CD14-positive monocyte (primary cell): ENCODE measurements around the gene ZBTB44. TPM values are rescaled to one million over a fixed set of nuclear protein-coding genes. Genes with fewer than 3 reads are reported as not detected.
A peak's percentile ranks its signal among the peaks of the same experiment; 100 is the strongest.

ENCODE experiments used
- DNase-seq, 3 donors: peaks; one replicate each; pipeline ENCODE4 v3.0.0-alpha.2; 2011 to 2022
- H2AFZ ChIP-seq: 2 replicates; pipeline ENCODE4 v1.6.0; 2012; ENCODE audit warnings: mild to moderate bottlenecking, low read depth, low read length, inconsistent platforms; ENCODE audit not compliant: insufficient read depth, poor library complexity, severe bottlenecking
- H3K27ac ChIP-seq, 2 donors: 1 replicate in 1 of 2; 2 replicates in 1 of 2; pipeline ENCODE4 v1.5.1; 2012 to 2013; ENCODE audit warnings: low read length in 2 of 2, control low read depth in 1 of 2, inconsistent platforms in 1 of 2, low read depth in 1 of 2, mild to moderate bottlenecking in 1 of 2
- H3K27me3 ChIP-seq, 2 donors: one replicate each; pipeline versions ENCODE4 v1.6.0 to v1.6.1; 2011 to 2013; ENCODE audit warnings: low read length in 2 of 2; ENCODE audit not compliant: control insufficient read depth in 2 of 2, insufficient read depth in 2 of 2
- H3K36me3 ChIP-seq, 2 donors: replicated peaks in 1 of 2; 1 replicate in 1 of 2; 2 replicates in 1 of 2; pipeline versions ENCODE4 v1.5.1 to v1.6.1; 2012 to 2013; ENCODE audit warnings: low read length in 2 of 2, control low read depth in 1 of 2, inconsistent platforms in 1 of 2, mild to moderate bottlenecking in 1 of 2; ENCODE audit not compliant: insufficient read depth in 2 of 2, control insufficient read depth in 1 of 2
- H3K4me1 ChIP-seq, 2 donors: 1 replicate in 1 of 2; 2 replicates in 1 of 2; pipeline versions ENCODE4 v1.5.1 to v1.6.1; 2012 to 2013; ENCODE audit warnings: low read length in 2 of 2, control low read depth in 1 of 2, inconsistent platforms in 1 of 2, mild to moderate bottlenecking in 1 of 2, moderate library complexity in 1 of 2; ENCODE audit not compliant: insufficient read depth in 2 of 2, control insufficient read depth in 1 of 2
- H3K4me2 ChIP-seq: replicated peaks from 2 replicates; pipeline ENCODE3; 2012; ENCODE audit warnings: low read length, moderate library complexity, mild to moderate bottlenecking; ENCODE audit not compliant: poor library complexity, severe bottlenecking; ENCODE audit errors: extremely low read depth
- H3K4me3 ChIP-seq, 3 experiments: fragments of 200-600 bp in 1 of 3; sonication (generic) in 1 of 3; replicated peaks in 1 of 3; 1 replicate in 2 of 3; 2 replicates in 1 of 3; pipeline ENCODE4 v1.5.1; 2011 to 2013; ENCODE audit warnings: low read length in 3 of 3, mild to moderate bottlenecking in 3 of 3, control low read depth in 2 of 3, low read depth in 2 of 3, inconsistent platforms in 1 of 3, moderate library complexity in 1 of 3
- H3K79me2 ChIP-seq: 2 replicates; pipeline ENCODE4 v1.6.0; 2012; ENCODE audit warnings: mild to moderate bottlenecking, control low read depth, inconsistent platforms, low read length, moderate library complexity; ENCODE audit not compliant: insufficient read depth
- H3K9ac ChIP-seq: 2 replicates; pipeline ENCODE4 v1.6.0; 2017; ENCODE audit warnings: low read length, mild to moderate bottlenecking; ENCODE audit not compliant: insufficient read depth, poor library complexity, severe bottlenecking
- H3K9me3 ChIP-seq, 2 donors: replicated peaks in 1 of 2; 1 replicate in 1 of 2; 2 replicates in 1 of 2; pipeline versions ENCODE4 v1.5.1 to v1.6.1; 2012 to 2013; ENCODE audit warnings: low read length in 2 of 2, control low read depth in 1 of 2; ENCODE audit not compliant: control insufficient read depth in 1 of 2, insufficient read depth in 1 of 2
- H4K20me1 ChIP-seq: 2 replicates; pipeline ENCODE4 v1.6.0; 2012; ENCODE audit warnings: mild to moderate bottlenecking, low read length, control low read depth, moderate library complexity; ENCODE audit not compliant: insufficient read depth
- H3K27ac Mint-ChIP-seq, 7 donors: one replicate each; pipeline ENCODE4 v1.8.0; 2020; ENCODE audit warnings: mild to moderate bottlenecking in 7 of 7, mixed read lengths in 7 of 7, moderate library complexity in 6 of 7, inconsistent platforms in 2 of 7
- H3K27me3 Mint-ChIP-seq, 3 donors: one replicate each; pipeline ENCODE4 v1.8.0; 2021 to 2022; ENCODE audit warnings: low read depth in 3 of 3, mild to moderate bottlenecking in 3 of 3, mixed read lengths in 3 of 3, moderate library complexity in 3 of 3, inconsistent platforms in 1 of 3
- H3K36me3 Mint-ChIP-seq, 2 donors: one replicate each; pipeline ENCODE4 v1.8.0; 2020; ENCODE audit warnings: mixed read lengths in 2 of 2, inconsistent platforms in 1 of 2, mild to moderate bottlenecking in 1 of 2
- H3K4me1 Mint-ChIP-seq: one replicate; pipeline ENCODE4 v1.8.0; 2020; ENCODE audit warnings: mild to moderate bottlenecking, mixed read lengths
- H3K4me3 Mint-ChIP-seq, 2 donors: one replicate each; pipeline ENCODE4 v1.8.0; 2020; ENCODE audit warnings: mild to moderate bottlenecking in 2 of 2, mixed read lengths in 2 of 2, moderate library complexity in 1 of 2
- H3K9me3 Mint-ChIP-seq, 7 donors: one replicate each; pipeline ENCODE4 v1.8.0; 2020 to 2022; ENCODE audit warnings: mixed read lengths in 7 of 7, mild to moderate bottlenecking in 6 of 7, moderate library complexity in 6 of 7, inconsistent platforms in 2 of 7
- WGBS: methylation state at CpG from one replicate; pipeline ENCODE4 v1.1.5; 2013; ENCODE audit warnings: missing lambda C conversion rate; ENCODE audit not compliant: insufficient coverage; 5-methylcytosine and 5-hydroxymethylcytosine counted together
- intact Hi-C, 2 donors: fragments of 100-400 bp; cut with micrococcal nuclease; formaldehyde crosslinking; loops; one replicate each; pipeline versions ENCODE4 v1.15.0 to v1.15.1; 2023
- polyA plus RNA-seq, 3 donors: library from polyadenylated mRNA; depleted of rRNA in 1 of 3; unstranded in 2 of 3; stranded (reverse) in 1 of 3; fragments of 300-500 nt in 2 of 3; fragments of >200 nt in 1 of 3; fragmentation: Illumina TruSeq in 2 of 3; gene quantifications; 1 replicate in 2 of 3; 2 replicates in 1 of 3; pipeline ENCODE4 v1.2.3, GENCODE V29; 2012 to 2021
- TF ChIP-seq, protein P1 (sequence below): fragments of 200-600 bp; IDR thresholded peaks from one replicate; pipeline ENCODE4 v1.8.0; 2022; ENCODE audit warnings: antibody characterized with exemption, mild to moderate bottlenecking

The ZBTB44 gene
- polyA plus RNA-seq, 3 donors = 2.4 to 21.3 (median 2.7) TPM

DNA sequence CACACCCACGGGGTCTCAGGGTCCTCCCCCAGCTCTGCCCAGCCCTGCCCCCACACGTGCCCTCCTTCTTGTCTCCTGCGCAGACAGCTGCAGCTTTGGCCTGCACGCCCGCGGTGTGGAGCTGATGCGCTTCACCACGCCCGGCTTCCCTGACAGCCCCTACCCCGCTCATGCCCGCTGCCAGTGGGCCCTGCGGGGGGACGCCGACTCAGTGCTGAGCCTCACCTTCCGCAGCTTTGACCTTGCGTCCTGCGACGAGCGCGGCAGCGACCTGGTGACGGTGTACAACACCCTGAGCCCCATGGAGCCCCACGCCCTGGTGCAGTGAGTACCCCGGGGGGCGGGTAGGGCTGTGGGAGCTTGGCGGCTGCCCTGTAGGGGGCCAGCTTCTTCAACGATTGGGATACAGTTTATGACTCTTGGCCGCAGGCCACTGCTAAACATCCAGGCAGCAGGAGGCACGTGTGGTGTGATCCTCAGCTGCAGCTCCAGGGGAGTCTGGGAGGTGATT, 124.3 kb downstream of the ZBTB44 start:
- Mint-ChIP-seq H3K27ac (peak overlapping the region in 1 of 7 donors; percentile 13), H3K4me3 (no peak overlapping the region), H3K4me1 (peaks cover 5% of the 10 kb centered on the region), H3K9me3 (peaks cover 0 to 4% (median 0%) of the 10 kb centered on the region in 7 donors), H3K36me3 (peaks cover 41 to 55% of the 10 kb centered on the region in 2 donors), H3K27me3 (no peaks in the 10 kb centered on the region)
- intact Hi-C loops = no loop called here
- peaks cover 27 to 63% of the 10 kb centered on the region in 2 donors for H3K36me3 ChIP-seq
- TF ChIP-seq, protein P1, sequence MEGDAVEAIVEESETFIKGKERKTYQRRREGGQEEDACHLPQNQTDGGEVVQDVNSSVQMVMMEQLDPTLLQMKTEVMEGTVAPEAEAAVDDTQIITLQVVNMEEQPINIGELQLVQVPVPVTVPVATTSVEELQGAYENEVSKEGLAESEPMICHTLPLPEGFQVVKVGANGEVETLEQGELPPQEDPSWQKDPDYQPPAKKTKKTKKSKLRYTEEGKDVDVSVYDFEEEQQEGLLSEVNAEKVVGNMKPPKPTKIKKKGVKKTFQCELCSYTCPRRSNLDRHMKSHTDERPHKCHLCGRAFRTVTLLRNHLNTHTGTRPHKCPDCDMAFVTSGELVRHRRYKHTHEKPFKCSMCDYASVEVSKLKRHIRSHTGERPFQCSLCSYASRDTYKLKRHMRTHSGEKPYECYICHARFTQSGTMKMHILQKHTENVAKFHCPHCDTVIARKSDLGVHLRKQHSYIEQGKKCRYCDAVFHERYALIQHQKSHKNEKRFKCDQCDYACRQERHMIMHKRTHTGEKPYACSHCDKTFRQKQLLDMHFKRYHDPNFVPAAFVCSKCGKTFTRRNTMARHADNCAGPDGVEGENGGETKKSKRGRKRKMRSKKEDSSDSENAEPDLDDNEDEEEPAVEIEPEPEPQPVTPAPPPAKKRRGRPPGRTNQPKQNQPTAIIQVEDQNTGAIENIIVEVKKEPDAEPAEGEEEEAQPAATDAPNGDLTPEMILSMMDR = no peak
- H3K9ac ChIP-seq = no peak overlapping the region
- DNase-seq = no peak
- H3K79me2 ChIP-seq = no peaks in the 10 kb centered on the region
- H3K27me3 ChIP-seq = no peaks in the 10 kb centered on the region
- H3K9me3 ChIP-seq = no peaks in the 10 kb centered on the region
- no peak overlapping the region for H3K4me2 ChIP-seq
- WGBS = 97% methylated on average over 28 of the region's 29 CpGs
- H4K20me1 ChIP-seq = peaks cover 5% of the 10 kb centered on the region
- H2AFZ ChIP-seq = no peak overlapping the region
- H3K4me3 ChIP-seq = no peak overlapping the region
- peak overlapping the region in 1 of 2 donors; percentile 41 for H3K27ac ChIP-seq
- peaks cover 7 to 8% of the 10 kb centered on the region in 2 donors for H3K4me1 ChIP-seq

DNA sequence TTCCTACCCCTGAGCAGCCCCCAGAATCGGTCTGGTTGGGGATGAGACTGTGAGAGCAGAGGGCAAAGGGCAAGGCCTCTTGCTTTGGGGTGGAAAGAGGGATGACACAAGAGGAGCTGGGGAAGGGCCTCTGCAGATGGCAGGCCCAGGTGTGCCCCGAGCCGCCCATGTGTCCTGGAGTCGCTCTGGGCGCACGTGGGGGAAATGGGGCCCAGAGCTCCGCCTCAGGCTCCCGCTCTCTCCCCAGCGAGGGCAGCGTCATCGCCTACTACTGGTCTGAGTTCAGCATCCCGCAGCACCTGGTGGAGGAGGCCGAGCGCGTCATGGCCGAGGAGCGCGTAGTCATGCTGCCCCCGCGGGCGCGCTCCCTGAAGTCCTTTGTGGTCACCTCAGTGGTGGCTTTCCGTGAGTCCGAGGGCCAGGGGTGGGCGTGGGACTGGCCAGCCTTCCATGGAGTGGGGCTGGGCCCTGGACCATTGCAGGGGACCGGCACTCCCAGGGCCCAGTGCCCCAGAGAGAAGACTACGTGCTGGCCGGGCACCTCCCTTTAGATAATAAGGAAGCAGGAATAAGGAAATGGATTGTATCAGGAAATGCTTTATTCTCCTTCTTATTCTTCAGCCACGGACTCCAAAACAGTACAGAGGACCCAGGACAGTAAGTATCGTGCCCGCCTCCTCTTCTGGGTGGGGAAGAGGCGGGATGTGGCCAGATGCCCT, 125.1 kb downstream of the ZBTB44 start:
- Histone ChIP-seq H3K9me3 (no peaks in the 10 kb centered on the region), H3K4me1 (peaks cover 7 to 8% of the 10 kb centered on the region in 2 donors), H3K36me3 (peaks cover 21 to 55% of the 10 kb centered on the region in 2 donors), H3K4me2 (no peak overlapping the region), H3K27ac (peak overlapping the region in 1 of 2 donors; percentile 41), H3K9ac (no peak overlapping the region), H3K27me3 (no peaks in the 10 kb centered on the region), H3K4me3 (no peak overlapping the region), H2AFZ (no peak overlapping the region), H3K79me2 (no peaks in the 10 kb centered on the region), H4K20me1 (peaks cover 5% of the 10 kb centered on the region)
- Mint-ChIP-seq H3K27me3 (no peaks in the 10 kb centered on the region), H3K9me3 (peaks cover 0 to 6% (median 0%) of the 10 kb centered on the region in 7 donors), H3K27ac (peak overlapping the region in 2 of 7 donors; percentile 6 to 45), H3K36me3 (peaks cover 34 to 51% of the 10 kb centered on the region in 2 donors), H3K4me1 (peaks cover 5% of the 10 kb centered on the region), H3K4me3 (no peak overlapping the region)
- WGBS = 93% methylated on average over 24 of the region's 32 CpGs
- TF ChIP-seq, protein P1 = no peak
- no peak for DNase-seq
- intact Hi-C loops = no loop called here
